ENCODE data around the gene PLA2G4D. TPM values are rescaled to one million over a fixed set of nuclear protein-coding genes. Genes with fewer than 3 reads are reported as not detected.

PLA2G4D gene
- total RNA-seq, 2 experiments from 2014 or later, result not detected

DNA sequence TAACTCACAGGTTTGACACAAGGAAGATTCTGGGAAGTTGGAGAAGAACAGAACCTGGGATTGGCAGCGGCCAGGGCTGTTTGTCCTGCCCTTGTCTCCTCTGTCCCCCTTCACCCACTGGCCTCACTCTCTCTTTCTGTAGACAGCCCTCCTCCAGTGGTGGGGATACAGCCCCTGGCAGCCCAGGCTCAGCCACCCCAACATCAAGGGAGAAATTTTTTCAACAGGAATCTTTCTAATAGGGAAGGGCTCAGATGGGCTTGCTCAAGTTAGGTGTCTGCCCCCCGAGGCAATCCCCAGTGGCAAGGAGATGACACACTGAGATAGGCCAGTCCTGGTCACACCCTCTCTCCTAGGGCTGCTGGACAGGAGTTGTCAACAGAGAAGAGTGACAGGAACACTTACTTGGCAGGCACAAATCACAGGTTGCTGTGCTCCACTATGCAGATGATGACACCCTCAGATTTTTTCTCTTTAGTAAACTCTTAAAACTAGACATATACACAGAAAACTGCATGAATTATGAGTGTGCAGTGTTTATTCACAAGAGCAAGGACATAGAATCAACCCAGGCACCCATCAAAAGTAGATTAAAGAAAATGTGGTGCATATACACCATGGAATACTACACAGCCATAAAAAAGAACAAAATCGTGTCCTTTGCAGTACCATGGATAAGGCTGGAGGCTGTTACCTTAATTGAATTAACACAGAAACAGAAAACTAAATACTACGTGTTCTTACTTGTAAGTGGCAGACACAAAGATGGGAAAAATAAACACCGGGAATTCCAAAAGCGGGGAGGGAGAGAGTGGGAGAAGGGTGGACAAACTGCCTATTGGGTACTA, 36.3 kb downstream of the PLA2G4D start:
- H3K4me1 Mint-ChIP-seq, result peaks cover 8% of the 10 kb centered on the region
- H3K36me3 Mint-ChIP-seq, result no peaks in the 10 kb centered on the region
- no peaks in the 10 kb centered on the region for H3K9me3 Mint-ChIP-seq
- DNase-seq (no peak), ATAC-seq (ENCODE audit: low read depth) (no peak)
- H3K27ac Mint-ChIP-seq, result no peak overlapping the region
- POLR2A ChIA-PET, result no interaction called here
- peaks cover 46% of the 10 kb centered on the region for H3K27me3 Mint-ChIP-seq
- H3K4me3 Mint-ChIP-seq, result no peak overlapping the region

DNA sequence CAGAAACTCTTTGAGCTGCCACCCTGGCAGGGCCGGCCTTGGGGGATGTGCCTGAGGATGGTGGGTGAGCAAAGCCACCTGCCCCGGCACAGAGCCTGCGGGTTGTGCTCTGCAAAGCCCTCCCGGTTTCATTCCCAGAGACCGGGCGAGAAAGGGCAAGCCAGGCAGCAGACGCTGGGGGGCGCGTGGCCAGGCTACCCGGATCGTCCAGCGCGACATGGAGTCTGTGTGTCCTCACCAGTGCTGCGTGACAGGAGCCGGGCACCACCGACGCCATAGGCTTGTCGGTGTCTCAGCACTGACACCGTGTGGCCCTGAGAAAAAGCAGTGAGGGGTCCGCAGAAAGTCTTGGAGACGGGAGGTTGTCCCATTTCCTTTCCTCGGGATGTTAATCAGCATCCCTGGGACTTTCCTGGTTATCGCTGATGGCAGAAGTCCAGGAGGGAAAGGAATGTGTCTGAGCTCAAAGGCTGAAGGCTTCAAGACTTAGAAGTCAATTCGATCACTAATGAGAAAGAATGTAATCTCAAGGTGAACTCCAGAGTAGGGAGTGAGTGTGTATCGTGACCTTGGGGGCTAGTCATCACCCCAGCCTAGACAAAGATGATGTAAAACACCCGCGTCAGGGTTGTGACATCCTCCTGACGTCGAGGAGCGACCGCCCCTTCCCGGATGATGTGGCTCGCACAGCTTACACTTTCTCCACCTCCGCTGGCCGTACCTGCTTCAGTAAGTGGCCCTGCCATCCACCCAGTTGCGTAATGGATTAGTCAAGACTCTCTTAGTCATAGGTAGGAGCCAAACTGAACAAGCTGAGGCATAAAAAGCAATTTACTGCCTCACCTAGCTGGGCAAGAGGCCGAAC, 37.2 kb downstream of the PLA2G4D start:
- Mint-ChIP-seq H3K27me3 (peaks cover 51% of the 10 kb centered on the region), H3K9me3 (no peaks in the 10 kb centered on the region), H3K27ac (no peak overlapping the region), H3K36me3 (no peaks in the 10 kb centered on the region), H3K4me1 (peaks cover 8% of the 10 kb centered on the region), H3K4me3 (peak overlapping the region; percentile 41)
- POLR2A ChIA-PET, result interaction anchor here (0.6 kb wide), 1 partner anchor 766 kb away, joined by 3 read pairs; no protein-coding TSS in a partner anchor
- peak; percentile 82 for ATAC-seq (ENCODE audit: low read depth)
- DNase-seq, result peak; percentile 62

DNA sequence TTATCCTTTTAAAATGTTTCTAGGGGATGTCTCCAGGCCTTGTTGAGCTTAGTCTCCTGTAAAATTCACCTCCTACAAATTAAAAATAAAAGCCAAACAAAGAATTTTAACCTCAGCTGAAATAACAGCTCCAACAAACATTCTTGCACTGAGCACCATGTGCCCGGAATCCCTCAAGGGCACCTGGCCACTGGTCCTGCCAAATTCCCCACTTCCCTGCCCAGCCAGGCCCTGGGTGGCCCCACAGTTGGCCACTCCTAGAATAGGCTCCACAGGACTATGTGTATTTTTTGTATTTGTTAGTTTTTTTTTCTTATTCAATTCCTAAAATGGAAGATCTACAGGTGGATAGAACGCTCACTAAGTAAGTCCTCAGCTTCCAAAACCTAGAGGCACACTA, 40.4 kb downstream of the PLA2G4D start:
- Mint-ChIP-seq H3K27ac (no peak overlapping the region), H3K27me3 (peaks cover 51% of the 10 kb centered on the region), H3K4me1 (peaks cover 8% of the 10 kb centered on the region), H3K36me3 (no peaks in the 10 kb centered on the region), H3K9me3 (no peaks in the 10 kb centered on the region), H3K4me3 (no peak overlapping the region)
- POLR2A ChIA-PET, result no interaction called here
- no peak for ATAC-seq (ENCODE audit: low read depth)
- DNase-seq, result no peak

DNA sequence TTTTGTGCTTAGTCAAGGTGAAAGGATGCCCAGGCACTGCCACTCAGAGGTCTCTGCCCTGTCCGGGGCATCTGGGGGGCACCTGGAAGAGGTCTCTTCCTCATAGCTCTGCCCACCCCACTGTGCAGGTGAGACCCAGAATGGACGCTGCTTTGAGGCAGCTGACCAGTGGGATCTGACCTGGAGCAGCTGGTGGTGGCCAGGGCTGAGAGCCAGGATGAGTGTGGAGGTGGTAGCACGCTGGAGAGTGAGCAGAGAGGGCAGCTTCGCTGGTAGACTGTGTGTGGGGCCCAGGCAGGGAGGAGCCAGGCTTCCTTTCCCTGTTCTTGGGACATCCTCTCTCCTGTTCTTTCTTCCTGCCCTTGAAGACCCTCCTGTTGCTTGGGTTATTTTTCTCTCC, 41.4 kb downstream of the PLA2G4D start:
- H3K27ac Mint-ChIP-seq, result no peak overlapping the region
- H3K27me3 Mint-ChIP-seq, result peaks cover 46% of the 10 kb centered on the region
- no peaks in the 10 kb centered on the region for H3K36me3 Mint-ChIP-seq
- no peak overlapping the region for H3K4me3 Mint-ChIP-seq
- DNase-seq, result no peak
- ATAC-seq (ENCODE audit: low read depth), result no peak
- POLR2A ChIA-PET, result no interaction called here
- H3K4me1 Mint-ChIP-seq, result peaks cover 8% of the 10 kb centered on the region
- no peaks in the 10 kb centered on the region for H3K9me3 Mint-ChIP-seq

DNA sequence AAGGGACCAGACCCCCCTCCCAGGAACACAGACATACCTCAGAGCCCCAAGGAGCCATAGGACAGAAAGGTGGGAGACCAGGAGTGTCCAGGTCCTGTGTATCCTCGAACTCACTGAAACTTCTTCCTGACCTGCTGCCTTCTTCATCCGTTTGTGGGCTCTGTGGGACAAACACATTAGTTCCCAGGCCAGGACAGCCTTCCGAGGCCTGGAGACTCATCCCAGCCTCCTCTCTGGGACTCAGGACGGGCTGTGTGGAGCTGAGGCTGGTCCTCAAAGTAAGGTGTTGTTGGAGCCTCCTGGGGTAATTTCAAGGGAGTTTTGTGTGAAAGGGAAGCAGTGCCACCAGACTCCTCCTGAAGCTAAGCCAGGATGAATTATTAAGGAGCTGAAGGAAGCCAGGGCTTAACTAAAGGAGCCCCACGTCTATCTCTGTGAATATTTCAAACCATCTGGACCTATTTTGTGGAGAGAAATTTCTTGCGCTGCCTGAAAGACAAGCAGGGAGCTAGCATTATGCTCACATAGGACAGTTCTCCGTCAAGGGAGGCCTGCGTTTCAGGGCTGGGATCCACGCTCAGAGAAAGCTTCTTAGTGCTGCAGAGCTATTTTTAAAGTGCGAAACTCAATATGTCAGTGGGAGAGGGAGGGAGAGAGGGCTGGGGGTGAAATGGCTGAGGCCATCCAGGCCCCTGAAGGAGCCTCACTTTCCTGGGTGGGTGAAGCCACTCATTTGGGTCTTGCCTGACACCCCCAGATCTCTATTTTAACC, 43.7 kb downstream of the PLA2G4D start:
- DNase-seq (no peak), ATAC-seq (ENCODE audit: low read depth) (no peak)
- H3K27me3 Mint-ChIP-seq, result peaks cover 29% of the 10 kb centered on the region
- H3K36me3 Mint-ChIP-seq, result no peaks in the 10 kb centered on the region
- no peak overlapping the region for H3K4me3 Mint-ChIP-seq
- no peaks in the 10 kb centered on the region for H3K9me3 Mint-ChIP-seq
- no peak overlapping the region for H3K27ac Mint-ChIP-seq
- POLR2A ChIA-PET, result no interaction called here
- H3K4me1 Mint-ChIP-seq, result no peaks in the 10 kb centered on the region

DNA sequence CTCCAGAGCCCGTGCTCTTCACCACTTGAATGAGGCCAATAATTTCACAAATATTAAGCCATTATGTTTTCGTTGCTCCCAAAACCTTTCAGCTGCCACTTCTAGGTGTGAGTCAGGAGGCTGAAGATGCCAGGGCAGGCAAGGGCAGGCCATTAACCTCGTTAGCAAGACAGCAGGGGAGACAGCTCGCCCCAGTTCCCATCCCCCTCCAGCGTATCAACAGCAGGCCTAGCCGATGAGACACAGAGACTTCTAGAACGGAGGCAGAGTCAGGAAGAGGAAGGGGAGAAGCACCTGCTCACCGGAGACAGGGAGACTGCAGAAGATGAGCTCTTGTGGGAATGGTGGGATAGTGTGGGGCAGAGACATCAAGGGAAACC, 45.6 kb downstream of the PLA2G4D start:
- H3K4me3 Mint-ChIP-seq, result no peak overlapping the region

DNA sequence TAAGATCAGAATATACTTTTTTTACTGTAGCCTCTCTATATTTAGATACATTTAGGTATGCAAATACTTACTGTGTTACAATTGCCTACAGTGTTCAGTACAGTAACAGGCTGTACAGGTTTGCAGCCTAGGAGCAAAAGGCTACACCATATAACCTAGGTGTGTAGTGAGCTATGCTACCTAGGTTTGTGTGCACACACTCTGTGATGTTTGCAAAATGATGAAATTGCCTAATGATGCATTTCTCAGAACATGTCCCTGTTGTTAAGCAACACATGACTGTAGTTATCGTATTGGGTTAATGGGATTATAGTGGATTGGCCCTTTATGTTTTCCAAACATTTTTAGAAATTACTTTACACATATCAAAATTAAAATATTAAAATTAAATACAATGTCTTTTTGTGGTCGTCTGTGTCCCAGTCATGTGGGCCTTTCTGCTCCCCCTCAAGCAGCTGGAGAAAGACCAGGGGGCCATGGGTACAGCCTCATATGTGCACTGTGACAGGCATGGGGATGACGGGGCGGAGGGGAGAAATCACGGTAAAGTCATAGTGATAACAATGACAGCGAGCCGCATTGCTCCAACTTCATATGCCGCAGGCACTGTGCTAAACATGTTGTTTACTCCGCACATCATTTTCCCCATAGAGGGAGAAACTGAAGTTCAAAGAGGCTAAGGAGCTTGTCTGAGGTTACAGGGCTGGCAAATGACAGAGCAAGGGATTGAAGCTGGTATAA, 46.1 kb downstream of the PLA2G4D start:
- no peak overlapping the region for H3K27ac Mint-ChIP-seq
- no peaks in the 10 kb centered on the region for H3K36me3 Mint-ChIP-seq
- peaks cover 6% of the 10 kb centered on the region for H3K4me1 Mint-ChIP-seq
- DNase-seq, result no peak
- ATAC-seq (ENCODE audit: low read depth), result no peak
- no peak overlapping the region for H3K4me3 Mint-ChIP-seq
- no peaks in the 10 kb centered on the region for H3K9me3 Mint-ChIP-seq
- peaks cover 10% of the 10 kb centered on the region for H3K27me3 Mint-ChIP-seq
- POLR2A ChIA-PET, result no interaction called here

More for the DNA sequence above, 45.6 kb downstream of the PLA2G4D start:
- DNase-seq, result no peak
- H3K27me3 Mint-ChIP-seq, result peaks cover 16% of the 10 kb centered on the region
- H3K27ac Mint-ChIP-seq, result no peak overlapping the region
- H3K36me3 Mint-ChIP-seq, result no peaks in the 10 kb centered on the region
- POLR2A ChIA-PET, result no interaction called here
- ATAC-seq (ENCODE audit: low read depth), result no peak
- H3K4me1 Mint-ChIP-seq, result peaks cover 6% of the 10 kb centered on the region
- H3K9me3 Mint-ChIP-seq, result no peaks in the 10 kb centered on the region

DNA sequence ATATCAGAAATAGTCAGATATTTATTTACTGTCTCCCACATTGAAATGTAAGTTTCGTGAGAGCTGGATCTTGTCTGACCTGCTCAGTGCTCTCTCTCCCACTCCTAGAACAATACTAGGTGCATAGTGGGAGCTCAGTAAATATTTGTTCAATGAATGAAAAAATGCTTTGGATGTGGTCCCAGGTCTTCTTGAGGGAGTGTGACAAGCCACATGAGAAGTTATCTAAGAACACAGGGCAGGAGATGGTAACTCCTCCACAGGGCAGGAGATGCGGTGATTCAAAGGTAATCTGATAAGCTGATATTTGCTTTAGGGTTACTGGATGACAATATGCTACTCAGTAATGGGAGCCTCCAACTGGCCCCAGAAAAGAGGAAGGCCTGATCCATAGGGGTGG, 47.8 kb downstream of the PLA2G4D start:
- H3K4me1 Mint-ChIP-seq, result peaks cover 6% of the 10 kb centered on the region
- POLR2A ChIA-PET, result no interaction called here
- H3K27ac Mint-ChIP-seq, result no peak overlapping the region
- H3K9me3 Mint-ChIP-seq, result no peaks in the 10 kb centered on the region
- no peak overlapping the region for H3K4me3 Mint-ChIP-seq
- DNase-seq (no peak), ATAC-seq (ENCODE audit: low read depth) (no peak)
- H3K36me3 Mint-ChIP-seq, result no peaks in the 10 kb centered on the region
- peaks cover 8% of the 10 kb centered on the region for H3K27me3 Mint-ChIP-seq

DNA sequence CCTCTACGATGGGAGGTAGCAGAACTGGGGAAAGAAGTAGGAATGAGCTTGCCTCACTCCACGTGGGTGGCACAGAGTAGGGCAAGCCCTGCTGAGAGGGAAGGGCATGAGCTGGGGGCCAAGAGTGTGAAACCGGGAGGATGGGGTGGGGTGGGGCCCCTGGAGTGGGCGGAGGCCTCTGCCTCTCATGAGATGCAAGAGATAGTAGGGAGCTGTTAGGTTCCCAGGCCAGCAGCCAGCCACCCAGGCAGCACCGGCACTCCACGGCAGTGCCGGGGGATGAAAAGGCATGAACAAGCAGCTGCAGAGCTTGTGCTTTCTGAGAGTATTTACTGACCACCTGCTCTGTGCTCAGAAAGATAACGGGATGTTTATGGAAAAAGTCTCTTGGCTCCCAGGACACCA, 49.1 kb downstream of the PLA2G4D start:
- Mint-ChIP-seq H3K27me3 (peaks cover 13% of the 10 kb centered on the region), H3K4me1 (peaks cover 6% of the 10 kb centered on the region), H3K4me3 (no peak overlapping the region), H3K27ac (no peak overlapping the region), H3K9me3 (no peaks in the 10 kb centered on the region), H3K36me3 (no peaks in the 10 kb centered on the region)
- no peak for ATAC-seq (ENCODE audit: low read depth)
- no peak for DNase-seq
- POLR2A ChIA-PET, result no interaction called here

DNA sequence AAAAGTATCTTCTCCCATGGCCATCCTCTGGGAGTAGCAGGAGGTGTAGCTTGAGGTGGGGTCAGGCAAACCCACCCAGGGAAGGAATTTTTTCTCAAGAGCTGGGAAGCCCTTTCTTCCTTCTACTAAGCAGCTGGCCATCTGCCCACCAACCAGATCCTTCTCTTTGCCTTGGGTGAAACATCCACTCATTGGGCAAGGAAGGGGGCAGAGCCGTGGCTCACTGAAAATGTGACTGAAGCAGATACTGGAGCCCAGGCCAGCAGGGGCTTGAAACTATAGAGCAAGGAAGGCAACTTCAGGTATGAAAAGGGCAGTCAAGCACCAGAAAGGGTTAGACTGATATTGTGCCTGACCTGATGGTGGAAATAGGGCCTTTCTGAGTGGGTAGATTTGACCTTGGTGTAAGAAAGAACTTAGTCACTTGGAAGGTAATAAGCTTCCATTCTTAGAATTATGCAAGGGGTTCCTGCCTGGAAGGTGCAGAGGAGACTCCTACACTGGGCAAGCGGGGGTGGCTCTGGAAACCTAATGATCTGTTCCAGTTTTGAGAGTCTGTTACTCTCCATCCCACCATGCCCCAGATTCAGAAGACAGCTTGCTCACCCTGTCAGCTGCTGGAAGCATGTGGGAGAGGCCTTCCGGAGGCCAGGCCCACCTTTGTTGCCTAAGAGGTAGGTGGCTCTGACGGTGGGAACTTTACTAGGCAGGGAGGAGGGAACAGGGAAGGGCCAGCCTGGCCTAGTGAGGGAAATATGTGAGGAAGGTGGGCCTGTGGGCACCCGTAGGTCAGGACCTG, 51.6 kb downstream of the PLA2G4D start:
- peaks cover 15% of the 10 kb centered on the region for H3K27me3 Mint-ChIP-seq
- H3K4me3 Mint-ChIP-seq, result no peak overlapping the region
- H3K4me1 Mint-ChIP-seq, result peaks cover 6% of the 10 kb centered on the region
- H3K36me3 Mint-ChIP-seq, result no peaks in the 10 kb centered on the region
- no peak for DNase-seq
- no peak for ATAC-seq (ENCODE audit: low read depth)
- POLR2A ChIA-PET, result no interaction called here
- no peaks in the 10 kb centered on the region for H3K9me3 Mint-ChIP-seq
- no peak overlapping the region for H3K27ac Mint-ChIP-seq

DNA sequence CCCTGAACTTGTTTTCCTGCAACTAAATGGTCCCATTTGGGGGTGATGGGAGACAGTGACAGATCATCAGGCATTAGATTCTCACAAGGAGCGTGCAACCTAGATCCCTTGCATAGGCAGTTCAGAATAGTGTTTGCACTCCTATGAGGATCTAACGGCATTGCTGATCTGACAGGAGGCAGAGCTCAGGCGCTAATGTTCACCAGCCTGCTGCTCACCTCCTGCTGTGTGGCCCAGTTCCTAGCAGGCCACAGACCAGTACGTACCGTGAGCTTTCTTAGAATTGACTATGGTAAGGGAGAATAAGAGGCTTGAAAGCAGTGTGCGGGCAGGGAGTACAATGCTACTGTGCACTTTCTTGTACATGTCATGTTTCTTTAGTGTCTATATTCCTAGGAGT, 56.0 kb downstream of the PLA2G4D start:
- Mint-ChIP-seq H3K4me3 (no peak overlapping the region), H3K27me3 (peaks cover 13% of the 10 kb centered on the region), H3K9me3 (no peaks in the 10 kb centered on the region), H3K36me3 (no peaks in the 10 kb centered on the region), H3K4me1 (peaks cover 5% of the 10 kb centered on the region), H3K27ac (no peak overlapping the region)
- ATAC-seq (ENCODE audit: low read depth), result no peak
- POLR2A ChIA-PET, result no interaction called here
- DNase-seq, result no peak

DNA sequence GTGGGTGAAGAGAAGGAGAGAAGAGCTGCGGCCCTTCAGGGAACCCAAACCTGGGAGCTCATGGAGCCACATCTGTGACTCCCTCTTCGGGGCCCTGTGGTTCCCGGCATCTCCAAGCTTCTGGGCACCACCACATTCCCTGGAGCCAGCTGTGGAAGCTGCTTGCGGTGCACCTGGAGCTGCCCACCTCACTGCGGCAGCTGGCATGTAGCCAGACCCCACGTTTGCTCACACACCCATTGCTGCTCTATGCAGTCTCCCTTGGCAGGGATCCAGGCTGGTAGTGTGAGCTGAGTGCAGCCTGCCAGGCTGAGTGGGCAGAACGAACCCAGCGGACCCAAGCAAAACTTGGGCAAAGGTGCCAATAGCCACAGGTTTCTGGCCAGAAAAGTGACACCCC, 56.7 kb downstream of the PLA2G4D start:
- peaks cover 7% of the 10 kb centered on the region for H3K4me1 Mint-ChIP-seq
- POLR2A ChIA-PET, result no interaction called here
- ATAC-seq (ENCODE audit: low read depth), result no peak

More for the DNA sequence above, 56.7 kb downstream of the PLA2G4D start:
- Mint-ChIP-seq H3K9me3 (no peaks in the 10 kb centered on the region), H3K4me3 (no peak overlapping the region), H3K36me3 (no peaks in the 10 kb centered on the region), H3K27me3 (peaks cover 13% of the 10 kb centered on the region), H3K27ac (no peak overlapping the region)
- DNase-seq, result no peak
